Fibroblast of mammary gland (primary cell): ENCODE measurements around the gene SIX4.
A peak's percentile ranks its signal among the peaks of the same experiment; 100 is the strongest.

Experiments used
- DNase-seq: peaks from one replicate; pipeline ENCODE4 v3.0.0-alpha.2; 2010; ENCODE audit warnings: low read depth
- H3K4me3 ChIP-seq: 2 replicates; pipeline ENCODE4 v1.5.1; 2011; ENCODE audit warnings: low read depth, mild to moderate bottlenecking, low read length, moderate library complexity; ENCODE audit not compliant: control insufficient read depth
- TF ChIP-seq, protein P1 (sequence below): conservative IDR thresholded peaks from 2 replicates; pipeline ENCODE4 v1.5.1; 2011; ENCODE audit warnings: low read depth, low read length, inconsistent platforms; ENCODE audit not compliant: control insufficient read depth, insufficient read depth

The SIX4 gene

DNA sequence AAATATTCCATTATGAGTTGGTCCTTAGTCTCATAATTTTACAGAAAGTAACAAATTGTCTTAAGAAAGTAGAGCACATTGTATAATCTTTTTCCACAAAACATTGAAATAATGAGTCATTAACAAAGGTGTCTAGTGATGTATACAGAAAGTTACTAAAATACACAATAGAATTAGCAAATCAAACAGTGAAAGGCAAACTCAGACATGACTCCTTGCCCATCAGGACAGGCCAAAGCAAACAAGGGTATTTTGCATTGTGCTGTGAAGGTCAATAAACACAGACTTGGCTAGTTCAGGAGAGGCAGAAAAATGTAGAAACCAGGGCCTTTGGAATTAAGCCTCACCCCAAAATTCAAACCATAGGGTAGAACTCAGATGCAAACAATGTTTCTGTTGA is 37.3 kb downstream of the SIX4 start:
- TF ChIP-seq, protein P1, sequence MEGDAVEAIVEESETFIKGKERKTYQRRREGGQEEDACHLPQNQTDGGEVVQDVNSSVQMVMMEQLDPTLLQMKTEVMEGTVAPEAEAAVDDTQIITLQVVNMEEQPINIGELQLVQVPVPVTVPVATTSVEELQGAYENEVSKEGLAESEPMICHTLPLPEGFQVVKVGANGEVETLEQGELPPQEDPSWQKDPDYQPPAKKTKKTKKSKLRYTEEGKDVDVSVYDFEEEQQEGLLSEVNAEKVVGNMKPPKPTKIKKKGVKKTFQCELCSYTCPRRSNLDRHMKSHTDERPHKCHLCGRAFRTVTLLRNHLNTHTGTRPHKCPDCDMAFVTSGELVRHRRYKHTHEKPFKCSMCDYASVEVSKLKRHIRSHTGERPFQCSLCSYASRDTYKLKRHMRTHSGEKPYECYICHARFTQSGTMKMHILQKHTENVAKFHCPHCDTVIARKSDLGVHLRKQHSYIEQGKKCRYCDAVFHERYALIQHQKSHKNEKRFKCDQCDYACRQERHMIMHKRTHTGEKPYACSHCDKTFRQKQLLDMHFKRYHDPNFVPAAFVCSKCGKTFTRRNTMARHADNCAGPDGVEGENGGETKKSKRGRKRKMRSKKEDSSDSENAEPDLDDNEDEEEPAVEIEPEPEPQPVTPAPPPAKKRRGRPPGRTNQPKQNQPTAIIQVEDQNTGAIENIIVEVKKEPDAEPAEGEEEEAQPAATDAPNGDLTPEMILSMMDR = no peak
- no peak for DNase-seq
- H3K4me3 ChIP-seq = no peak overlapping the region

DNA sequence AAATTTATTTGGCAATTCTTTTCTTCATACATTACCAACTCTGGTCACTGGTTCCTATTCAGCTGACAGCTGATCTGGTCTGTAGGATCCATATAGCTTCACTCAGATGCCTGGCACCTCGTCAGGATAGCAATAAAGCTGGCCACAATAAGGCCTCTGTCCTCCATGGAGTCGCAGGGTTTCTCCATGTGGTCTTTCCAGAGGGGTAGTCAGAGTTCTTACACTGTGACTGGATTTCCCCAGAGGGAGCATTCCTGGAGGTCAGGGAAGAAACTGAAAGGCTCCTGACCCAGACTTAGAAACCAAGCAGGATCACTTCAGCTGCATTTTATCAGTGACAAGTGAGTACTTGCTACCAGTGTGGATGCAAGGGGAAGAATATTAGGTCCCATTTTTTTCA is 39.9 kb downstream of the SIX4 start:
- DNase-seq = peak; percentile 27
- TF ChIP-seq, protein P1 = no peak
- H3K4me3 ChIP-seq = no peak overlapping the region

DNA sequence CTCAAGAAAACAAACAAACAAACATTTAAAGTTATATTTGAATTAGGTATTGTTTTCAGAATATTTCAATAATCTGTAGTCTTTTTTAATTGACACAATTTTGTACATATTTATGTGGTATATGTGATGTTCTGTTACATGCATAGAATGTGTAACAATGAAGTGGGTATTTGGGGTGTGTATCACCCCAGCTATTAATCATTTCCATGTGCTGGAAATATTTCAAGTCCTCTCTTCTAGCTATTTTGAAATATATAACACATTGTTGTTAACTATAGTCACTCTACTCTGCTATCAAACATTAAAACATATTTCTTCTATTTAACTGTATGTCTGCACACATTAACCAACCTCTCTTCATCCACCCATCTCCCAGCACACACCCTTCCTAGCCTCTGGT is 42.9 kb downstream of the SIX4 start:
- TF ChIP-seq, protein P1 = no peak
- peak; percentile 11 for DNase-seq
- H3K4me3 ChIP-seq = no peak overlapping the region

DNA sequence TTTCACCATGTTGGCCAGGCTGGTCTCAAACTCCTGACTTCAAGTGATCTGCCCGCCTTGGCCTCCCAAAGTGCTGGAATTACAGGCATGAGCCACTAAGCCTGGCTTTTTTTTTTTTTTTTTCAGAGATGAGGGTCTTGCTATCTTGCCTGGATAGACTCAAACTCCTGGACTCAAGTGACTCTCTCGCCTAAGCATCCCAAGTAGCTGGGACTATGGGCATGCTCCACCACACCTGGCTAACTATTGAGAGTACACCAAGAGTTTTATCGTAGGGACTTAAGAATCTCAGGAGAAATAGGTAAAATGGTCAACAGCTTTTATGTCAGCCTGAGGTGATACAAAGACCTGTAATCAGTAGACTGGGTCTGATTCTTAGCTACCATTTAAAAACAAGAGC is 43.6 kb downstream of the SIX4 start:
- no peak overlapping the region for H3K4me3 ChIP-seq
- TF ChIP-seq, protein P1 = no peak
- no peak for DNase-seq

DNA sequence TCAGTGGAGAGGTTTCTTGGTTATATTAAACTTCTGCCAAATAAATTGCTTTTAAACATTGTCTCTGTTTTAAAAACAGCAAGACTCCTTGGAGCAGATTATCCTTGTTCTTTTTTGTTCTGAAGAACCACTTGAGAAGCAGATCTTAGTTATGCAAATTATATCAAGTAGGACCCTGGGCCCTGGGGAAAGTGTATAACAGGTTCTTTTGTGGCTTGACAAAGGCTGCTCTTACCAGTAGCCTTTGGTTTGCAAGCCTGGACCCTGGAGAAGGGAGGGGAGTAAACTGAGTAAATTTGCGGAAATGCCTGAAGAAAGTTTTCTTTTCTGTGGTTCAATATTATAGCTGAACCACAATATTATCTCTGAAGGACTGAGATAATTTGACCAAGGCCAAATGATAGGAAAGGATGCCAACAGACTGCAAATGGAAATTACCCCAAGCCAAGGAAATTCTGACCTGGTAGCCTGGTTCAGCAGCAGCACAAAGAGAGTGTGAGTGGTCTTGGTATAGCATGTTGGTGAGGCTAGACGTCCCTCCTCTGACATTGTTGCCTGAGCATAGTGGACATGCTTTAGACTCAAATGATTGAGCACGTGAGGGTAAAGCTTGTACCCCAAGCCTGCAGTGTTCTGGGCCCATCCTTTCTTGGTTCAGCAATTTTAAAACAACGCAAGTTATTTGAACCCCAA is 44.4 kb downstream of the SIX4 start:
- no peak overlapping the region for H3K4me3 ChIP-seq
- DNase-seq = no peak
- TF ChIP-seq, protein P1 = no peak

DNA sequence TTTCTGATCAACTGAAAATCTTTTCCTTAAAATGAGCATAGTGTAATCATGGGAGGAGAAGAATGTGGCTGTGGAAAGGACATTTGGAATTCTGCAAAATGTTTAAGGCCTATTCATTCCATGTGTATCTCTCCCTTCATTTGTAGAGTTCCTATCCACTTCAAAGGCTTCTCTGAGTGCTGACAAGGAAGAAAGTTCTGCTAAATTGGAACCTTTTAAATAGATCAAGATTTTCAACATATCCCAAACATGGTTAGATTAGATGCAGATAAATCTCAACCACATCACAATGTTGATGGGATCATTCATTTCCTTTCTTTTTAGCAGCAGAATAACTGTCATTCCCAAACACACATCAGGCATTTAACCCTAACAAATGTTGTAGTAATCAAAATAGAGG is 46.5 kb downstream of the SIX4 start:
- DNase-seq = no peak
- TF ChIP-seq, protein P1 = no peak
- no peak overlapping the region for H3K4me3 ChIP-seq

DNA sequence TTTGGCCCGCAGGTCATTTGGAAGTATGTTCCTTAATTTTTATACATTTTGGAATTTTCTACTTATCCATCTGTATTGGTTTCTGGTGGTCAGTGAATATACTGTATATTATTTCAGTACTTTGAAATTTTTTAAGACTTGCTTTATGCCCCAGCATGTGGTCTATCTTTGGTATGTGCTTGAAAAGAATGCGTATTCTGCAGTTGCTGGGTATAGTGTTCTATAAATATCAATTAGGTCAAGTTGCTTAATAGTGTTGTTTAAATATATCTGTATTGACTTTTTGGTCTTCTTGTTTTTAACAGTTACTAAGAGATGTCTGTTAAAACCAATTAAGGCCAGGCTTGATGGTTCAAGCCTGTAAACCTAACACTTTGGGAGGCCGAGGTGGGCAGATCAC is 53.2 kb downstream of the SIX4 start:
- TF ChIP-seq, protein P1 = no peak

More for the DNA sequence above, 53.2 kb downstream of the SIX4 start:
- no peak overlapping the region for H3K4me3 ChIP-seq
- DNase-seq = no peak
